B cell (primary cell): ENCODE data around the gene SCAMP3. TPM values are rescaled to one million over a fixed set of nuclear protein-coding genes. Genes with fewer than 3 reads are reported as not detected.

Source experiments
- ATAC-seq: fragments of 200-7000 bp; cut with Tn5 transposase; one replicate; pipeline ENCODE4 v1.10.0; 2021; ENCODE audit warnings: low read depth, mild to moderate bottlenecking, moderate number of reproducible peaks, moderate library complexity
- CTCF ChIA-PET: fragments of 350-600 bp; sonication (Branson Sonifier 250); formaldehyde crosslinking; loops from one replicate; lab custom pipeline; 2021; ENCODE audit warnings: antibody characterized with exemption, inconsistent platforms; lab: Charles Lee
- POLR2A ChIA-PET: fragments of 350-600 bp; sonication (Branson Sonifier 250); formaldehyde crosslinking; loops from one replicate; lab custom pipeline; 2021; ENCODE audit warnings: antibody characterized with exemption; lab: Charles Lee
- DNase-seq: peaks from one replicate; pipeline ENCODE4 v3.0.0; 2013
- H2AFZ ChIP-seq: 2 replicates; pipeline ENCODE4 v1.6.1; 2012; ENCODE audit warnings: mild to moderate bottlenecking, low read depth, low read length; ENCODE audit not compliant: insufficient read depth, poor library complexity, severe bottlenecking
- H3K27ac ChIP-seq, 2 donors: 1 replicate in 1 of 2; 2 replicates in 1 of 2; pipeline ENCODE4 v1.5.1; 2012 to 2013; ENCODE audit warnings: low read length in 2 of 2, mild to moderate bottlenecking in 2 of 2, moderate library complexity in 1 of 2
- H3K27me3 ChIP-seq, 4 experiments: fragments of 200-600 bp in 1 of 4; sonication (generic) in 1 of 4; replicated peaks in 1 of 4; 1 replicate in 2 of 4; 2 replicates in 2 of 4; pipeline versions ENCODE4 v1.6.1 to v1.7.0; 2013 to 2016; ENCODE audit warnings: low read length in 3 of 4, mild to moderate bottlenecking in 2 of 4, mixed read lengths in 1 of 4, moderate library complexity in 1 of 4; ENCODE audit not compliant: insufficient read depth in 4 of 4, control insufficient read depth in 3 of 4; ENCODE audit errors: control extremely low read depth in 1 of 4
- H3K36me3 ChIP-seq, 2 experiments: replicated peaks in 1 of 2; 1 replicate in 1 of 2; 2 replicates in 1 of 2; pipeline versions ENCODE4 v1.6.1 to v1.7.1; 2013; ENCODE audit warnings: low read length in 1 of 2; ENCODE audit not compliant: insufficient read depth in 2 of 2, control insufficient read depth in 1 of 2; ENCODE audit errors: control extremely low read depth in 1 of 2, extremely low read depth in 1 of 2
- H3K4me1 ChIP-seq, 2 donors: fragments of 200-600 bp in 1 of 2; sonication (generic) in 1 of 2; 1 replicate in 1 of 2; 2 replicates in 1 of 2; pipeline versions ENCODE4 v1.5.1 to v1.6.1; 2013 to 2017; ENCODE audit warnings: low read length in 2 of 2; ENCODE audit not compliant: control insufficient read depth in 2 of 2, insufficient read depth in 2 of 2
- H3K4me2 ChIP-seq: replicated peaks from 2 replicates; pipeline ENCODE3; 2012; ENCODE audit warnings: mild to moderate bottlenecking, low read depth, low read length; ENCODE audit not compliant: poor library complexity, severe bottlenecking
- H3K4me3 ChIP-seq, 5 experiments: fragments of 200-600 bp in 1 of 5; sonication (generic) in 1 of 5; 1 replicate in 3 of 5; 2 replicates in 2 of 5; pipeline versions ENCODE4 v1.5.1 to v1.7.0; 2011 to 2016; ENCODE audit warnings: low read length in 4 of 5, mild to moderate bottlenecking in 4 of 5, low read depth in 2 of 5, control low read depth in 1 of 5, moderate library complexity in 1 of 5; ENCODE audit not compliant: insufficient read depth in 1 of 5; ENCODE audit errors: control extremely low read depth in 1 of 5, extremely low read depth in 1 of 5
- H3K79me2 ChIP-seq: fragments of 200-600 bp; sonication (generic); one replicate; pipeline ENCODE4 v1.6.0; 2016; ENCODE audit warnings: low read length; ENCODE audit not compliant: control insufficient read depth, insufficient read depth
- H3K9ac ChIP-seq: fragments of 200-600 bp; sonication (generic); 2 replicates; pipeline ENCODE4 v1.6.1; 2017; ENCODE audit warnings: mild to moderate bottlenecking, low read length, moderate library complexity
- H3K9me3 ChIP-seq, 3 donors: one replicate each; pipeline versions ENCODE4 v1.6.1 to v1.7.1; 2013; ENCODE audit warnings: low read length in 2 of 3; ENCODE audit not compliant: control insufficient read depth in 2 of 3, insufficient read depth in 1 of 3; ENCODE audit errors: control extremely low read depth in 1 of 3
- H4K20me1 ChIP-seq: 2 replicates; pipeline ENCODE4 v1.6.0; 2012; ENCODE audit warnings: mild to moderate bottlenecking, low read length; ENCODE audit not compliant: insufficient read depth, control insufficient read depth, poor library complexity, severe bottlenecking
- H3K27ac Mint-ChIP-seq: one replicate; pipeline ENCODE4 v1.8.0; 2021; ENCODE audit warnings: mixed read lengths
- H3K27me3 Mint-ChIP-seq: one replicate; pipeline ENCODE4 v1.8.0; 2021; ENCODE audit warnings: mixed read lengths
- H3K4me1 Mint-ChIP-seq: one replicate; pipeline ENCODE4 v1.8.0; 2021; ENCODE audit warnings: mixed read lengths
- H3K4me3 Mint-ChIP-seq: one replicate; pipeline ENCODE4 v1.8.0; 2021; ENCODE audit warnings: mixed read lengths
- H3K9me3 Mint-ChIP-seq: one replicate; pipeline ENCODE4 v1.8.0; 2022; ENCODE audit warnings: mixed read lengths; ENCODE audit not compliant: insufficient read depth
- CTCF ChIP-seq: fragments of 200-600 bp; IDR thresholded peaks from one replicate; pipeline ENCODE4 v1.8.0; 2022; ENCODE audit warnings: antibody characterized with exemption, mild to moderate bottlenecking
- EZH2 ChIP-seq: IDR thresholded peaks from 2 replicates; pipeline ENCODE4 v1.6.1; 2012; ENCODE audit warnings: borderline replicate concordance, low read depth, mild to moderate bottlenecking, moderate library complexity, low read length; ENCODE audit not compliant: insufficient read depth, poor library complexity, severe bottlenecking
- WGBS: methylation state at CpG from one replicate; pipeline ENCODE4 v1.1.5; 2013; ENCODE audit warnings: missing lambda C conversion rate; ENCODE audit not compliant: insufficient coverage; 5-methylcytosine and 5-hydroxymethylcytosine counted together
- intact Hi-C: fragments of 100-400 bp; cut with micrococcal nuclease; formaldehyde crosslinking; loops from one replicate; pipeline ENCODE4 v1.10.0; 2022
- polyA plus RNA-seq: library from polyadenylated mRNA; depleted of rRNA; stranded (reverse); fragments of >200 nt; gene quantifications from 2 replicates; pipeline ENCODE4 v1.2.3, GENCODE V29; 2012
- total RNA-seq, 2 donors: library from RNA; stranded (reverse); fragments of 120-200 nt in 1 of 2; gene quantifications; 1 replicate in 1 of 2; 2 replicates in 1 of 2; pipeline versions ENCODE4 v1.2.3 to v1.2.4, GENCODE V29; 2013 to 2022

Gene SCAMP3
- total and polyA plus RNA-seq, 2 donors (not counting 1 experiment from before 2014, with no cell fraction given): 79.8 to 107 TPM

GRCh38 chr1:155250246-155250632 is 11.9 kb downstream of the SCAMP3 start:
- Histone ChIP-seq H3K36me3 (no peaks in the 10 kb centered on the region), H3K79me2 (no peaks in the 10 kb centered on the region), H3K4me2 (peak overlapping the region; percentile 99), H3K9ac (peak overlapping the region; percentile 72), H2AFZ (peak overlapping the region; percentile 97), H3K27ac (peak overlapping the region; percentile 8 to 52), H3K4me1 (peaks cover 14 to 24% of the 10 kb centered on the region in 2 donors), H3K27me3 (no peaks in the 10 kb centered on the region), H3K9me3 (peaks cover 0 to 3% (median 0%) of the 10 kb centered on the region in 3 donors), H3K4me3 (peak overlapping the region in 4 of 5 experiments; percentile 47 to 69 (median 60)), H4K20me1 (no peaks in the 10 kb centered on the region)
- H3K4me1 Mint-ChIP-seq: peaks cover 26% of the 10 kb centered on the region
- H3K27ac Mint-ChIP-seq: peak overlapping the region; percentile 50
- CTCF ChIA-PET: interaction anchor here (0.6 to 5.8 kb wide), 40 partner anchors 9 to 1079 kb away, joined by 3 to 128 read pairs (median 6); partner anchors contain the start of genes ASH1L, CLK2, FDPS and MTX1
- 3% methylated on average over 25 of the region's 28 CpGs for WGBS
- peak overlapping the region; percentile 80 for H3K4me3 Mint-ChIP-seq
- DNase-seq (no peak), ATAC-seq (peak; percentile 9)
- no peaks in the 10 kb centered on the region for H3K9me3 Mint-ChIP-seq
- TF ChIP-seq CTCF (no peak), EZH2 (no peak)
- no peaks in the 10 kb centered on the region for H3K27me3 Mint-ChIP-seq
- intact Hi-C loops: loop anchor here (1.0 to 2.0 kb wide), 5 partner anchors 27 to 342 kb away; partner anchors contain the start of genes FDPS and HCN3
- POLR2A ChIA-PET: interaction anchor here (0.6 to 1.5 kb wide), 5 partner anchors 9 to 398 kb away, joined by 3 to 5 read pairs (median 4); partner anchors contain the start of gene THBS3
